Ovary (tissue), 9 donors: ENCODE results near the gene TEF. TPM values are rescaled to one million over a fixed set of nuclear protein-coding genes. Genes with fewer than 3 reads are reported as not detected.

Source experiments
- DNase-seq, 5 donors: peaks; one replicate each; pipeline ENCODE4 v3.0.0-alpha.2; 2019 to 2020
- H3K27ac ChIP-seq, 2 donors: fragments of 200-600 bp; one replicate each; pipeline versions ENCODE4 v1.5.1 to v1.8.0; 2019 to 2022
- H3K27me3 ChIP-seq: fragments of 200-600 bp; one replicate; pipeline ENCODE4 v1.8.0; 2022
- H3K36me3 ChIP-seq: fragments of 200-600 bp; sonication (generic); one replicate; pipeline ENCODE4 v1.5.1; 2019
- H3K4me1 ChIP-seq: one replicate; pipeline ENCODE4 v1.8.1; 2013; ENCODE audit warnings: mild to moderate bottlenecking, moderate library complexity; ENCODE audit not compliant: insufficient read depth
- H3K4me3 ChIP-seq: fragments of 200-600 bp; sonication (generic); one replicate; pipeline ENCODE4 v1.5.1; 2017
- H3K9me3 ChIP-seq, 2 donors: fragments of 200-600 bp in 1 of 2; sonication (generic) in 1 of 2; one replicate each; pipeline versions ENCODE4 v1.5.1 to v1.8.1; 2013 to 2019; ENCODE audit warnings: mild to moderate bottlenecking in 1 of 2, moderate library complexity in 1 of 2
- CTCF ChIP-seq, 3 donors: fragments of 450-650 bp in 2 of 3; fragments of 200-600 bp in 1 of 3; IDR thresholded peaks; one replicate each; pipeline versions ENCODE4 v1.5.1 to v1.8.0; 2016 to 2022; ENCODE audit warnings: antibody characterized with exemption in 3 of 3, mild to moderate bottlenecking in 1 of 3
- EP300 ChIP-seq: sonication (generic); formaldehyde crosslinking; IDR thresholded peaks from one replicate; pipeline ENCODE4 v1.6.1; 2017; ENCODE audit warnings: antibody characterized with exemption
- POLR2A ChIP-seq: fragments of 450-650 bp; IDR thresholded peaks from one replicate; pipeline ENCODE4 v1.6.1; 2017; ENCODE audit warnings: antibody characterized with exemption, mild to moderate bottlenecking, moderate library complexity
- WGBS, 3 donors: extraction: QIAGEN DNeasy Blood & Tissue Kit in 1 of 3; methylation state at CpG; one replicate each; pipeline versions ENCODE4 v1.1.5 to v1.1.7; 2013 to 2017; 5-methylcytosine and 5-hydroxymethylcytosine counted together
- intact Hi-C, 4 donors: fragments of 100-400 bp; cut with DNase I; formaldehyde crosslinking; loops; one replicate each; pipeline versions ENCODE4 v1.11.0 to v1.15.1; 2022 to 2023
- polyA plus RNA-seq, 2 donors: library from polyadenylated mRNA; stranded (reverse); fragments of 200-250 nt in 1 of 2; fragments of 350-450 nt in 1 of 2; fragmentation: Illumina TruSeq in 1 of 2; extraction: RNeasy Lipid Tissue Mini Kit (QIAGEN cat#74804) in 1 of 2; gene quantifications; one replicate each; pipeline ENCODE4 v1.2.3, GENCODE V29; 2013 to 2014
- total RNA-seq, 7 donors: library from RNA; depleted of rRNA in 2 of 7; stranded (reverse); fragments of >200 nt in 2 of 7; fragmentation: NEBNext Ultra II Directional in 3 of 7; extraction: Animal tissue kit (Norgen Biotek cat#: 25700) in 3 of 7; gene quantifications; one replicate each; pipeline versions ENCODE4 v1.1.0 to v1.2.4, GENCODE V29; 2016 to 2023
- donor health status: DM: no; HTN: no; CAD: no; lungs with moderate emphysema.
- donor health status: DM: no; HTN: no; CAD: no.
- donor health status: Bipolar disorder and iron deficiency.
- donor health status: DM: yes; HTN: yes; CAD: no.
- donor health status: DM: no; HTN: no; CAD: no.
- donor health status: DM: yes; HTN: yes; CAD: no.

TEF gene
- total and polyA plus RNA-seq, 9 donors = 10.8 to 64.6 (median 42.8) TPM

DNA sequence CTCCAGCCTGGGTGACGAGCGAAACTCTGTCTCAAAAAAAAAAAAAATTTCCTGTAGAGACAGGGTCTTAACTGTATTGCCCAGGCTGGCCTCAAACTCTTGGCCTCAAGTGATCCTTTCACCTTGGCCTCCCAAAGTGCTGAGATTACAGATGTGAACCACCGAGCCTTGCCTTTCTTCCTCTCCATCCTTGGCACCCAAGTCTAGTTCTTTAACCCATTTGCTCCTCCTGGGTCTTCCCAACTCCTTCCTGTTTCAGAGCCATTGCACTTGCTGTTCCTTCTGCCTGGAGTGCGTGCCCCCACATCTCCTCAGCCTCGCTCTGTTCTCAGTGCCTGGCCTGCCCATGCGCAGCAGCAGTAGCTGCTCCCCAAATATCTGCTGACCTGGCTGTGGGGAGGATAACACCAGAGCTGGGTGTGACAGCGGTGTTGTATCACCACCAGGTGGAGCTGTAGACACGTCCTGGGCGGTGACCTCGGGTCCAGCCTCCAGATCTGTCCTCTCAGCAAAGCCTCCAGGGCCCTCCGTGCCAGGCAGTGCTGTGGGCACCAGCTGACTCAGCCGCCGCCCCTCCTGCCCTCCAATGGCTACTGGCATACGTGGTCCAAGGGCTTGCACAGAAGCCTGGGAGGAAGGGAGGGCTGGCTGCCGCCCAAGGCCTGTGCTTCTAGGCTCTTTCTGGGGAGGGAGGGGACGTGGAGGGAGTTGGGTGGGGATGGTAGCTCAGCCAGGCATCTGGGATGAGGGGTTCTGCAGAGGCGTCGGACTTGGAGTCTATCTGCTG lies 22.0 kb downstream of the TEF start:
- intact Hi-C loops = loop anchor here (2.0 to 5.0 kb wide), 4 partner anchors 67 to 194 kb away; no protein-coding TSS in a partner anchor
- WGBS, 3 donors = 12 to 15% (median 13%) methylated on average over 16 to 18 of the region's 18 CpGs
- Histone ChIP-seq H3K27ac (no peak overlapping the region), H3K27me3 (no peaks in the 10 kb centered on the region), H3K36me3 (no peaks in the 10 kb centered on the region), H3K9me3 (no peaks in the 10 kb centered on the region), H3K4me3 (no peak overlapping the region), H3K4me1 (peaks cover 11% of the 10 kb centered on the region)
- DNase-seq = peak; percentile 86 to 87 (median 86)
- TF ChIP-seq CTCF (IDR thresholded peaks at IDR 0.05) = peak; percentile 93 to 97 (median 97)
- no peak for TF ChIP-seq EP300
- no peak for TF ChIP-seq POLR2A

- Histone ChIP-seq H3K9me3 (no peaks in the 10 kb centered on the region), H3K36me3 (no peaks in the 10 kb centered on the region), H3K4me1 (peaks cover 11% of the 10 kb centered on the region), H3K4me3 (no peak overlapping the region), H3K27me3 (no peaks in the 10 kb centered on the region), H3K27ac (no peak overlapping the region)
- DNase-seq = no peak
- WGBS, 3 donors = 86 to 91% (median 87%) methylated on average over 8 of the region's 8 CpGs
- intact Hi-C loops = no loop called here
- TF ChIP-seq POLR2A = no peak
- TF ChIP-seq CTCF (IDR thresholded peaks at IDR 0.05) = no peak
- TF ChIP-seq EP300 = no peak
These were observed 23.8 kb downstream of the TEF start for GRCh38 chr22:41405588-41405987.

DNA sequence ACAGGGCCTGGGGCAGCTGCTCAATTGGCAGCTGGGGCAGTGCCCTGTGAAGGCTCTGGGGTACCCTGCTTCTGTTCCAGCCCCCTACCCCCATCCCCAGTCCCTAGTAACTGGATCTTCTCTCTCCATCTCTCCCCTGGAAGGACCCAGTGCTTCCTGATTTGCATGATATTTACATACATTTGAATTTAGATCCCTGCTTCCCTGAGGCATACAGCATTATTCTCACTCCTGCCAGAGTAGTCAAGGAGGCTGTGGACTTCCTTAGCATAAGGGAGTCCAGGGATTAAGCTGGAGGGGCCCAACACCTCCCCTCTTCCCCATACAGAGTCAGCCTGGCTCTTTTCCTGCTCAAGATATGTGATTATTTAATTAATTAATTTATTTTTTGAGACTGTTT lies 24.7 kb downstream of the TEF start:
- intact Hi-C loops = loop anchor here in 1 of 4 donors (2.0 kb wide), 1 partner anchor 110 kb away; no protein-coding TSS in a partner anchor
- H3K4me1 ChIP-seq = peaks cover 14% of the 10 kb centered on the region

GRCh38 chr22:41407433-41407832 lies 25.7 kb downstream of the TEF start:
- TF ChIP-seq EP300 = no peak
- TF ChIP-seq CTCF (IDR thresholded peaks at IDR 0.05) = no peak
- no peak for TF ChIP-seq POLR2A
- Histone ChIP-seq H3K9me3 (no peaks in the 10 kb centered on the region), H3K36me3 (no peaks in the 10 kb centered on the region), H3K27ac (no peak overlapping the region), H3K4me1 (peaks cover 8% of the 10 kb centered on the region), H3K4me3 (no peak overlapping the region), H3K27me3 (no peaks in the 10 kb centered on the region)
- 77 to 87% (median 78%) methylated on average over 3 of the region's 3 CpGs for WGBS, 3 donors
- intact Hi-C loops = loop anchor here in 1 of 4 donors (2.0 kb wide), 1 partner anchor 109 kb away; no protein-coding TSS in a partner anchor
- DNase-seq = no peak

More for the DNA sequence above, 24.7 kb downstream of the TEF start:
- Histone ChIP-seq H3K4me3 (no peak overlapping the region), H3K27me3 (no peaks in the 10 kb centered on the region), H3K27ac (no peak overlapping the region), H3K9me3 (no peaks in the 10 kb centered on the region), H3K36me3 (no peaks in the 10 kb centered on the region)
- no peak for DNase-seq
- no peak for TF ChIP-seq EP300
- TF ChIP-seq POLR2A = no peak
- TF ChIP-seq CTCF (IDR thresholded peaks at IDR 0.05) = no peak
